ENCODE results near the gene HCAR2. TPM values are rescaled to one million over a fixed set of nuclear protein-coding genes. Genes with fewer than 3 reads are reported as not detected.
"Not testable (repeated sequence)": the region's sequence is repeated elsewhere in the genome, so short reads cannot be mapped to it uniquely, and the experiment has no call there.

Gene HCAR2
- total RNA-seq, 2 experiments from 2014 or later, result not detected

GRCh38 chr12:122701481-122701880 is 1.7 kb downstream of the HCAR2 start:
- H3K27me3 Mint-ChIP-seq; H3K4me3 Mint-ChIP-seq; H3K9me3 Mint-ChIP-seq (ENCODE audit: low read depth); H3K4me1 Mint-ChIP-seq; DNase-seq; H3K36me3 Mint-ChIP-seq; H3K27ac Mint-ChIP-seq; ATAC-seq; CTCF ChIA-PET: not testable (repeated sequence)

GRCh38 chr12:122700038-122700710 is 3.0 kb downstream of the HCAR2 start:
- not testable (repeated sequence) for H3K9me3 Mint-ChIP-seq (ENCODE audit: low read depth); H3K36me3 Mint-ChIP-seq; H3K4me3 Mint-ChIP-seq

GRCh38 chr12:122696922-122697321 is 6.2 kb downstream of the HCAR2 start:
- H3K4me1 Mint-ChIP-seq; ATAC-seq; H3K27me3 Mint-ChIP-seq; CTCF ChIA-PET; H3K36me3 Mint-ChIP-seq; H3K4me3 Mint-ChIP-seq; H3K27ac Mint-ChIP-seq; H3K9me3 Mint-ChIP-seq (ENCODE audit: low read depth); DNase-seq: not testable (repeated sequence)

More at GRCh38 chr12:122700038-122700710, 3.0 kb downstream of the HCAR2 start:
- DNase-seq, H3K27me3 Mint-ChIP-seq, H3K4me1 Mint-ChIP-seq, H3K27ac Mint-ChIP-seq, CTCF ChIA-PET, ATAC-seq: not testable (repeated sequence)

- CTCF ChIA-PET, result interaction anchor here (1.6 kb wide), 1 partner anchor 42 kb away, joined by 3 read pairs; no protein-coding TSS in a partner anchor
Measured at GRCh38 chr12:122691566-122691965, 11.6 kb downstream of the HCAR2 start.

DNA sequence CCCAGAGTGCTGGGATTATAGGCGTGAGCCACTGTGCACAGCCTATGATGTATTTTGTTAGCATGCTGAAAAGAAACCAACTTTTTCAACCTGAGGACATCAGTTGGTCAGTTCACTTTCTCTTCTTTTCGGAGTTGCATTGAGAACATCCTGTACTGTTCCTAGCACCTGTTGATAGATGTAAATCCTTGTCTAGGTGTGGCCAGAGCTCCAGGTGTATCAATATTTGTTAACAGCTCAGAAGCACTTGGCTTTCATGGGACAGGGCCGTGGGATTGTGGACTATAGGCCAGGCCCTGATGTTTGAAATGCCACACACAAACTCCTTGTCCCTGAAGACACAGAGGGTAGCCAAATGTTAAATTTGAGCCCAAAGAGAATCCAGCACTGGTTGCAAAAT is 14.9 kb downstream of the HCAR2 start:
- no peak for ATAC-seq
- H3K36me3 Mint-ChIP-seq, result no peaks in the 10 kb centered on the region

More at GRCh38 chr12:122691566-122691965, 11.6 kb downstream of the HCAR2 start:
- H3K9me3 Mint-ChIP-seq (ENCODE audit: low read depth), result no peaks in the 10 kb centered on the region
- H3K36me3 Mint-ChIP-seq, result no peaks in the 10 kb centered on the region
- ATAC-seq (no peak), DNase-seq (no peak)
- no peaks in the 10 kb centered on the region for H3K27me3 Mint-ChIP-seq
- H3K4me3 Mint-ChIP-seq, result no peak overlapping the region
- no peak overlapping the region for H3K27ac Mint-ChIP-seq
- peaks cover 4% of the 10 kb centered on the region for H3K4me1 Mint-ChIP-seq

DNA sequence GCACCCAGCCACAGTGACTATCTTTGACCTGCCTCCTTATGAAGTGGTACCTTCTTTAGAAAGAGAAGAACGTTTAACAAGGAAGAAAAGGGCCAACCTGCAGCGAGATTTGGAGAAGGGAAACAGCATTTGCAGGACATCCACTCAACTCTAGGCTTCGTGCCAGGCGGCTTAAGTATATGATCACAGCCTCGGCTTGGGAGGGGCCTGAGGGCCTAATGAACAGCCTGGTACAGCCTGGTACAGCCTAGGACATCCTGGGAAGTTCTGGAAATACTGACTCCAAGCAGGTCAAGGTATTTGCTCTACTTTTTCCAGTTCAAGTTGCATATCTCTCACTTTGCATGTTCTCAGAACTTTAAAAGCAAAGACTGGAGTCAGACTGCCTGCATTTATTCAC is 16.1 kb downstream of the HCAR2 start:
- Mint-ChIP-seq H3K4me3 (no peak overlapping the region), H3K27ac (no peak overlapping the region), H3K36me3 (no peaks in the 10 kb centered on the region), H3K4me1 (peaks cover 4% of the 10 kb centered on the region), H3K9me3 (ENCODE audit: low read depth) (no peaks in the 10 kb centered on the region), H3K27me3 (no peaks in the 10 kb centered on the region)
- CTCF ChIA-PET, result no interaction called here
- DNase-seq, result no peak
- no peak for ATAC-seq

More for the DNA sequence above, 14.9 kb downstream of the HCAR2 start:
- CTCF ChIA-PET, result interaction anchor here (1.4 kb wide), 1 partner anchor 9 kb away, joined by 3 read pairs; no protein-coding TSS in a partner anchor
- no peaks in the 10 kb centered on the region for H3K27me3 Mint-ChIP-seq
- H3K4me1 Mint-ChIP-seq, result peaks cover 4% of the 10 kb centered on the region
- H3K9me3 Mint-ChIP-seq (ENCODE audit: low read depth), result no peaks in the 10 kb centered on the region
- DNase-seq, result no peak
- H3K27ac Mint-ChIP-seq, result no peak overlapping the region
- no peak overlapping the region for H3K4me3 Mint-ChIP-seq

DNA sequence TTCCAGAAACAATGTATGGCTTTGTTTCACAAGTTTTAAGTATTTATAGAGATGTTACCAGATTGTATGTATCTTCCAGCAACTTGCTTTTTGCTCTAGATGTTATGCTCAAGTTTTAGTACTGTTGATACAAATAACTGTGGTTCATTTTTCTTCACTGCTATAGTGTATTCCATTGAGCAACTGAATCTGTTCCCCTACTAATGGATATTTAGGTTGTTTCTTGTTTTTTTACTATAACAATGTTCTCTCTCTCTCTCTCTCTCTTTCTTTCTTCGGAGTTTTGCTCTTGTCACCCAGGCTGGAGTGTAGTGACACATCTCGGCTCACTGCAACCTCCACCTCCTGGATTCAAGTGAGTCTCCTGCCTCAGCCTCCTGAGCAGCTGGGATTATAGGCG is 16.6 kb downstream of the HCAR2 start:
- ATAC-seq (no peak), DNase-seq (no peak)
- CTCF ChIA-PET, result no interaction called here
- Mint-ChIP-seq H3K36me3 (no peaks in the 10 kb centered on the region), H3K27me3 (no peaks in the 10 kb centered on the region), H3K27ac (no peak overlapping the region), H3K4me3 (no peak overlapping the region), H3K9me3 (ENCODE audit: low read depth) (no peaks in the 10 kb centered on the region), H3K4me1 (peaks cover 2% of the 10 kb centered on the region)

DNA sequence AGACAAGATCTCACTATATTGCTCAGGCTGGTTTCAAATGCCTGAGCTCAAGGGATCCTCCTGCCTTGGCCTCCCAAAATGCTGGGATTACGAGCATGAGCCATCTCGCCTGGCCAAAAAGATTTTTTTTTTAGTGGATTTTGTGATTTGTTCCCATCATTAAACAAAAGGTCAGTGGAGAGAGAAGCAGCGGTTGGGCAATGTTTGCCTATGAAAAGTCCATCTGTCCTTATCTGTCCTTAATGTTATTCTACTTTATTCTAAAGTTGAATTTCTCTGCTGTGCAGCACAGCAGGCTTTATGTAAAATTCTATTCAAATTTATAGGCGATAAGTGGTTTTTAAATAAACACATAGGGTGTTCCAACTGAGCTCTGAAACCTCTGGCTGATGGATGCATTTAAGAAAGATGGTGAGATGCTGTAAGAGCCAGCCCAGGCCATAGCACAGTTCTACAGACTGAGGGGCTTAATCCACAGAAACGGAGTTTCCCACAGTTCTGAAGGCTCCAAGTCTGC is 18.8 kb downstream of the HCAR2 start:
- Mint-ChIP-seq H3K9me3 (ENCODE audit: low read depth) (no peaks in the 10 kb centered on the region), H3K36me3 (no peaks in the 10 kb centered on the region), H3K4me3 (no peak overlapping the region), H3K4me1 (no peaks in the 10 kb centered on the region), H3K27ac (no peak overlapping the region), H3K27me3 (no peaks in the 10 kb centered on the region)
- DNase-seq (no peak), ATAC-seq (no peak)
- CTCF ChIA-PET, result no interaction called here

- Mint-ChIP-seq H3K4me1 (no peaks in the 10 kb centered on the region), H3K36me3 (no peaks in the 10 kb centered on the region), H3K9me3 (ENCODE audit: low read depth) (no peaks in the 10 kb centered on the region), H3K27me3 (peaks cover 3% of the 10 kb centered on the region), H3K27ac (no peak overlapping the region), H3K4me3 (no peak overlapping the region)
- ATAC-seq (no peak), DNase-seq (no peak)
- CTCF ChIA-PET, result no interaction called here
Measured at GRCh38 chr12:122681814-122682213, 21.3 kb downstream of the HCAR2 start.

DNA sequence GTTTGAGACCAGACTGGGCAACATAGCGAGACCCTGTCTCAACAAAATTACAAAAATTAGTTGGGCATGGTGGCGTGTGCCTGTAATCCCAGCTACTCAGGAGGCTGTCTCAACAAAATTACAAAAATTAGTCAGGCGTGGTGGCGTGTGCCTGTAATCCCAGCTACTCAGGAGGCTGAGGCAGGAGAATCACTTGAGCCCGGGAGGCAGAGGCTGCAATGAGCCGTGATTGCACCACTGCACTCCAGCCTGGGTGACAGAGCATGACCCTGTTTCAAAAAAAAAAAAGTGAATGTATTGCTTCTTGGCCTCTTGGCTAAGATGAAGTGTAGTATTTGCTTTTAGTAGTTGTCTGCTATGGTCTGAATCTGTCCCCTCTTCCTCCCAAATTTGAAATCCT is 22.2 kb downstream of the HCAR2 start:
- H3K4me1 Mint-ChIP-seq; H3K27ac Mint-ChIP-seq; CTCF ChIA-PET; H3K9me3 Mint-ChIP-seq (ENCODE audit: low read depth); ATAC-seq; H3K4me3 Mint-ChIP-seq; H3K27me3 Mint-ChIP-seq; DNase-seq; H3K36me3 Mint-ChIP-seq: not testable (repeated sequence)

- DNase-seq; H3K9me3 Mint-ChIP-seq (ENCODE audit: low read depth); H3K4me1 Mint-ChIP-seq; H3K27ac Mint-ChIP-seq; ATAC-seq; H3K36me3 Mint-ChIP-seq; CTCF ChIA-PET; H3K4me3 Mint-ChIP-seq; H3K27me3 Mint-ChIP-seq: not testable (repeated sequence)
Measured at GRCh38 chr12:122676781-122677180, 26.4 kb downstream of the HCAR2 start.

DNA sequence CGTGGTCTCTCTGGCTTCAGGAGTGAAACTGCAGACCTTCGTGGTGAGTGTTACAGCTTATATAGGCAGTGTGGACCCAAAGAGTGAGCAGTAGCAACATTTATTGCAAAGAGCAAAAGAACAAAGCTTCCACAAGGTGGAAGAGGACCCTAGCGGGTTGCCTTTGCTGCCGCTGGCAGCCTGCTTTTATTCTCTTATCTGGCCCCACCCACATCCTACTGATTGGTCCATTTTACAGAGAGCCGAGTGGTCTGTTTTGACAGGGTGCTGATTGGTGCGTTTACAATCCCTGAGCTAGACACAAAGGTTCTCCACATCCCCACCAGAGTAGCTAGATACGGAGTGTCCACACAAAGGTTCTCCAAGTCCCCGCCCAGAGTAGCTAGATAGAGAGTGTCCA is 27.1 kb downstream of the HCAR2 start:
- not testable (repeated sequence) for H3K36me3 Mint-ChIP-seq; H3K27ac Mint-ChIP-seq; DNase-seq; H3K9me3 Mint-ChIP-seq (ENCODE audit: low read depth); H3K4me1 Mint-ChIP-seq; H3K27me3 Mint-ChIP-seq; ATAC-seq; H3K4me3 Mint-ChIP-seq
- CTCF ChIA-PET, result interaction anchor here (0.6 kb wide), 1 partner anchor 1894 kb away, joined by 4 read pairs; no protein-coding TSS in a partner anchor

GRCh38 chr12:122672515-122672914 is 30.6 kb downstream of the HCAR2 start:
- no peak overlapping the region for H3K4me3 Mint-ChIP-seq
- ATAC-seq, result no peak
- CTCF ChIA-PET, result no interaction called here
- H3K27me3 Mint-ChIP-seq, result peaks cover 7% of the 10 kb centered on the region
- H3K27ac Mint-ChIP-seq, result no peak overlapping the region
- no peaks in the 10 kb centered on the region for H3K4me1 Mint-ChIP-seq
- H3K9me3 Mint-ChIP-seq (ENCODE audit: low read depth), result no peaks in the 10 kb centered on the region
- no peak for DNase-seq
- peaks cover 1% of the 10 kb centered on the region for H3K36me3 Mint-ChIP-seq

- CTCF ChIA-PET, result interaction anchor here (0.7 kb wide), 1 partner anchor 53 kb away, joined by 3 read pairs; no protein-coding TSS in a partner anchor
Measured at GRCh38 chr12:122669397-122670070, 33.6 kb downstream of the HCAR2 start.

More at GRCh38 chr12:122669397-122670070, 33.6 kb downstream of the HCAR2 start:
- H3K9me3 Mint-ChIP-seq (ENCODE audit: low read depth), result no peaks in the 10 kb centered on the region
- peaks cover 1% of the 10 kb centered on the region for H3K36me3 Mint-ChIP-seq
- no peak for DNase-seq
- no peak overlapping the region for H3K4me3 Mint-ChIP-seq
- no peak overlapping the region for H3K27ac Mint-ChIP-seq
- no peaks in the 10 kb centered on the region for H3K4me1 Mint-ChIP-seq
- ATAC-seq, result no peak
- peaks cover 7% of the 10 kb centered on the region for H3K27me3 Mint-ChIP-seq
